8988T (cell line): ENCODE measurements around the gene KIF1A.

Source experiments
- DNase-seq: peaks from one replicate; pipeline ENCODE4 v3.0.0; 2011

KIF1A gene

DNA sequence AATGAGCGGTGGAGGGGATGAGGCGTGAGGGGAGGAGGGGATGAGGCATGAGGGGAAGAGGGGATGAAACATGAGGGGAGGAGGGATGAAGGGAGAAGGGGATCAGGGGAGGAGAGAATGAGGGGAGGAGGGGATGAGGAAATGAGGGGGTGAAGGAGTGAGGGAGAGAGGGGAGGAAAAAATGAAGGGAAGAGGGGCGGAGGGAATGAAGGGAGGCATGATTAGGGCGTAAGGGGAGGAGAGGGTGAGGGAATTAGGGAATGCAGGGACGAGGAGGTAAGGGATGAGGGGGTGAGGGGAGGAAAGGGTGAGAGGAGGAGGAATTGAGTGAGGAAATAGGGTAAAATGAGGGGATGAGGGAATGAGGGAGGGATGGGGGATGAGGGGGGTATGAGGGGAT is 87.8 kb downstream of the KIF1A start:
- DNase-seq = no peak

DNA sequence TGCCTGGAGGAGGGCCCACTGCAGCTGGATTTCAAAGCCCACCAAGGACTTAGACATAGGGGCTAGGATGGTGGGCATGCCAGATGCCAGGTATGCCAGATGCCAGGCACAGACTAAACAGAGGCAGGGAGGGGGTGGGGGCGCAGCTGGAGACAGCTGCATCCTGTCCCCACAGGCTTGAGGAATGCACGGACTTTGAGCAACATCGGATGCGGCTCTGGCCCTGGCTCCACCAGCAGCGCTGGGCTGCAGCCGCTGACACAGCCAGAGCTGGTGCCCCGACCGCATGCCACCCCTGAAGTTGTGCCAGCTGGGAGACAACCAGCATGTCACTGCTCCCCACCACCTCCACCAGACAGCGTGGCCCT is 88.9 kb downstream of the KIF1A start:
- DNase-seq = no peak

DNA sequence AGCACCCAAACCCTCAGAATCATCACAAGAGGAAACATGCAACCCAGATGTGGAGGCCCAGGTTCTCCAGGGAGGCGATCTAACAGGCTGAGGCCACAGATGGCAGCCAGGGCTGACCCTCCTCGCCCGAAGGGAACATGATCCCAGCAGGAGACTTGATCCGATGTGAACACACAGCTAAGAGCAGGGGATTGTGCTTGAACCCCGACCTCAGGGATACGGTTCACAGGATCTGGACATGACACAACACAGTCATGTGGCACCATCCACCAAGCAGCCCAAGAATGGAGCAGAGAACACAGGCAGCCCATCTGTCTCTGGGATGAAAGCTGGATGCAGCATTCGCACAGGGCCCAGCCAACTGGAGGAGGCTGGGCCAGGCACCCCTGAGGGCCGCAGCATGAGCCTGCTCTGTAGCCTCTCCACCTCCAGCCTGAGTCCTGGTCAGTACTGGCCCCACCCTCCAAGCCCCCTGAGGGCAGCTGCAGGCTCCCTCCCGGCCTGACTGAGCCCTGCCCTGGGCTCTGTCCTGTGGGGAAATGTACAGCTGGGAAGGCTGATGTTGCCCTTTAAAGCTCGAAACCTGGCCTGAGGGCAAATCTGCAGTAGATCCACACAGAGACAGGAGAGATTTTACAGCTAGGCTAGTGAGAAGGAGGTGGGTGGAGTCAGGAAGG is 89.4 kb downstream of the KIF1A start:
- DNase-seq = no peak

DNA sequence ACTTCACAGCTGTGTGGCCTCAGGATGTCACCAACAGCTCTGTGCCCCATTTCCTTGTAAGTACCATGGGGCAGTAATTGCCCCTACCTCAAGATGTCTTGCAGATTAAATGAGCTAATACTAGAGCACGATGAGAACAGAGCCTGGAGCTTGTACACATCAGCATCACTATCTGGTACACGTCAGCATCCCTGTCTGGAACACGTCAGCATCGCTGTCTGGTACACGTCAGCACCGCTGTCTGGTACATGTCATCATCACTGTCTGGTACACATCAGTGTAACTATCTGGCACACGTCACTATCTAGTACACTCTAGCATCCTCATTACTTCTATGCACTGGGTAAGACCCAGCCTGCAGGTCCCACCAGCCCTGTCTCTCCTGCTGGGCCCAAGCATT is 91.2 kb downstream of the KIF1A start:
- DNase-seq = no peak

DNA sequence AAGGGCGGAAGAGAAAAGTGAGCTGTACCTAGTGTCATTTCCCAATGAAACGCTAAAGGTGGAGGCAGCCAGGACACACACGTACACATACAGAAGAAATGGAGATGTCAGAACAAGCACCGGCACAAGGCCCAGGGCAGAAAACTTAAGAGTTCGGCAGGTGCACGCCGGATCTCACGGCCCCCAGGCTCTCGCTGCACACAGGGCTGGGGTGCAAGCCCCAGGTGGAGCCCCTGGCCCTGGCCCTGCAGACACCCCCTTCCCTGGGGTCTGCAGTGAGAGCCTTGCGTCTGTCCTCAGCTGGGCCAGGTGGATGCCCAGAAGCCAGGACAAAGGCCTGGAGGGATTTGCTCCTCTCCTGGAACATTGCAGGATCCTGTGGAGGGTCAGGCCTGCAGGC is 91.7 kb downstream of the KIF1A start:
- no peak for DNase-seq

DNA sequence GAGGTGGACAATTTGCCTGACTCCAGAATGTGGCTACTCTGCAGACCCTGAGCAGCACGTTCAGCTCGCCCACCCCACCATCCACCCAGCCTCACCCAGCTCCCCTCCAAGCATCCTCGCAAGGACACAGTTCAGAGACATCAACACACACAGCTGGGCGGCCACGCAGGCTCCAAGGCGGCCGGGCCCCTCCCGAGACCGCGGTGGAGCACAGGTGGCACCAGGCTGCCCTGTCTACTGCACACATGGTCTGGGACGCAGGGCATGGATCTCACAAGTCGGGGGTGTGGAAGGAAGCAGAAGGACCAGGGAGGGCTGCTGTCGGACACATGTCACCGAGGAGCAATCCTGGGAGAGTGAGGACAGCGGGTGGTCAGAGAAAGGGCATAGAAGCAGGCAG is 92.1 kb downstream of the KIF1A start:
- DNase-seq = no peak

DNA sequence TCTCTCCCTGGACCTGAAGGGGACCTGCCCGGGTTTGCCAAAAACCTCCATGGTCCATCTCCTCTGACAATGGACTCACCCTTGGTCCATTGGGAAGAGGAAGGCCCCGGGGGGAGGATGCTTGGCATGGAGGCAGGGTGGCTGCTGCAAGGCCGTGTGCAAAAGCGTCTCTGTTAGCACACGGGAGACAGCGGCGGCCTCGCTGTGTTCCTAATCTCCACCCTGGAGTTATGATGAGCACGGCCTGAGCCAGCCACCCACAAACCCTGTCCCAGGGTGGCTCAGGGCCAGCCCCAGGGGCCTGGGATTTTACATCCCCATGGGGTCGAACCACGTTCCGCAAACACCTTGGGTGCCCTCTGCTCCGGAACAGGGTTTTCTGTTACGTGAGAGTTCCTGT is 92.6 kb downstream of the KIF1A start:
- DNase-seq = no peak

DNA sequence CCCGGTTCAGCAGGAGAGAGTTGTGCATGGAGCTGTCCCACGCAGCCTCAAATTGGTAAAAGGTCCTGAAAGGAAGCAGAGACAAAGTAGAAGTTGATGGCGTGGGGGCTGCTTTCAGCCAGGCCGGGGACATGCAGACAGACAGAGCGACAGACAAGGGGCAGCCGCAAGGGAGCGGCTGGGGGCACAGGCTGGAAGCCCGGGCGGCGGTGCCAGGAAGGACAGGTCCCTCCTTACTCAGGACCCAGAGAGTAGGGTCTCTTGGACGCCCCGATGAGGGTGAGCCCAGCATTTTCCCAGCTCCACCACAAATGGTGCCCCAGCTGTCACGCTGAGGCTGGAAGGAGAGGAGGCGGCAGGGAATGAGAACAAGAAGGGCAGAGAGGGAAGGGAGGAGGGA is 93.1 kb downstream of the KIF1A start:
- DNase-seq = no peak

DNA sequence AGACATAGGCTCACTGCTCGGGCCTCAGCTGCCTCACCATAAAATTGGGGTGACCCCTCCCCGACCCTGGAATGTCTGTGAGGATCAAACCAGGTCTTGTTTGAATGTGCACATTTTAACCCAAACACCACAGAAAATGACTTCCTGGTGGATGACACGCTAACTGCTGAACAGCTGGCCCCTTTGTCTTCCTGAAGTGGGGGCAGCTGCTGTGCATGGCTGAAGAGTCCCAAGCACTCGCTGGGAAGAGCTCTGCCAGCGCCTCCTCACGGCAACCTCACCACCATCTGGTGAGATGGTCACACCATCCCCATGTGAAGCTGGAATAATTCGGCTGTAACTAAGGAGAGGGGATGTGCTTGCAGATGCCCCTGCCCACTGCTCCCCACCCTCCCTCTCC is 94.3 kb downstream of the KIF1A start:
- no peak for DNase-seq

DNA sequence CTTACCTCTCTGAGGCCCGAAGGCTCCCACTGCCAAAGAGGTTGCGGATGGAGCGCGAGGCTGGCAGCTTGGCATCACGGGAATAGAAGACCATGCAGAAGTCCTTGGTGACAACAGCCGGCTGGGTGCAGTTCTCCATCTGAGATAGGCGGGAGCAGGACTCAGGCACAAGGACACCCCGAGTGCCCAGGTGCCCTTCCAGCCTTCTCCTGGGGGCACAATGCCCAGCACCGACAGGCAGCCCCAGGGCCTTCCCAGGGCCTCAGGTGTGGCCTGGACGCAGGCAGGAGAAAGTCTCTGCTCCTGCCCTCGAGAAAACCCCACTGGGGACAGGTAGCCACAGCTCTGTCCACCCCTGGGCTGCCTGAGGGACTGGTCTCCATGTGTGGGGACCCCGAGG is 94.8 kb downstream of the KIF1A start:
- DNase-seq = no peak

DNA sequence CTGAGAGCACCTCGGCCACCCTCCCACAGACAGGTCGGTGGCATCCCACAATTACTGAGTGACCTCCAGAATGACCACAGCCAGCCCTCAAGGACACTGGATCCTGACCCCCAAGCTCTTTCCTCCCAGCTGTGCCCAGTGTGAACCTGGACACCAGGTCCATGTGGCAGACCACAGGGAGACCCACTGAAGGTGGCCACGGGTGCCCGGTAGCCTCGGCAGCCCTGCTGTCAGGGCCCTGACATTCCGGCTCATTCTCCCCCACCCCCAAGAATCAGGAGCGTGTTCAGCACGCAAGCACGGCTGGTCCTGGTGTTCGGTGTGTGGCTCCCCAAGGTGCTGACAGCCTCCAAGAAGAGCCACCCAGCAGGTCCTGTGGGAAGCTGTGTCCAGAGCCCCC is 95.6 kb downstream of the KIF1A start:
- no peak for DNase-seq

DNA sequence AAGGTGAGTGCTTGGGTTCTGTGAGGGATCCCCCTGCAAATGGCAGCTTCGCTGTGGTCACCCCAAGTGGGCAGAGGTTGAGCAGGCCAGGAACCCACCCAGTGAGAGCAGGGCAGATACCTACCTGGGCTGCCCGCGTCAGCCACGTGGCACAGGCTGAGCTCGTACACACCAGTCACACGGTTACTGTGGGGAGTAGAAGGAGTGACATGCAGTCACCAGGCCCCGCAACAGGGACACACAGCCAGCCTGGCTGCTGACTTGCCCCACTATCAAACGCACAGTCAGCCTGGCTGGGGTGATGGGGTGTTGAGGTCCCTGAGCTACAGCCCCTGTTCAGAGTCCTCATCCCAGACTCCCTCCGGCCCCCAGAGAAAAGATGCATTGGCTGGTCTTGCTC is 96.2 kb downstream of the KIF1A start:
- DNase-seq = no peak

DNA sequence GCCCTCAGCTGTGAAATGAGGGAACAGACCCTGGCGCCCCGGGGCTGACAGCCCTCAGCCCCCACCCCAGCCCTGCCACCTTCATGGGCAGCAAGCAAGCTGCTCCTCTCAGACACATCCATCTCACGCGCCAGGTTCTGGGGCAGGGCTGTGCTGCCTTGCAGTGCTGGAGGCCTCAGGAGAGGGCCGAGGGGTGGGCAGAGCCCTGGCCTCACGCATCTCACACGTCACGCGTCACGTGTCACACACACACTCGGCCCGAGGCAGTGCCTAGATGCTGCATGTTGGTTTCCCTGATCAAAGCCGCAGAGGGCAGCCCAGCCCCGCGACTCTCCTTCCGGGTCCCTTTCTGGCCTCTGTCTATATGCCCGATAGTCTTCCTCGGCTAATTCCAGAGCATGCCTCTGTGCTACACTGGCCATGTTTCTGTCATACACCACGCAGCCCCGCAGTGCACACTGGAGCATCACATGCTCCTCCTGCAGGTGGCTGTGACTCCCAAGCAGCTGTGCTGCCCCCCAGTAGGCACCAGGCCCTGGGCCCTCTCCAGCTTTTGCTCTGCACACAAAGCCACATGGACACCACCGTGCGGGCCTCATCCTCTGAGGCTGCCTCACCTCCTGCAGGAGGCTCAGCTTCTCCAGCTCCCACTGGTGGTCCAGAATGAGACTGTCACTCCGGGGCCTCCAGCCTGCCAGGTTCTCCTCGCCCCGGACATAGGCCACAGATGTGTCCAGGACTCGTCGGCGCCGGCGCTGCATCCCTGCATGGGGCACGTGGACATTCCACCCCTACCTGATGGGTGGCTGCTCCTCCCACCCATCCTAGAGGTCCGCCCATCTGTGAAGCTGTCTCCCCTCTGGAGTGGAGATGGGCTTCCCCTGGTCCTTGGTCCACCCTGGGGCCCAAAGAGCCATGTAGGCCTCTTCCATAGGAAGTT is 97.0 kb downstream of the KIF1A start:
- DNase-seq = no peak

DNA sequence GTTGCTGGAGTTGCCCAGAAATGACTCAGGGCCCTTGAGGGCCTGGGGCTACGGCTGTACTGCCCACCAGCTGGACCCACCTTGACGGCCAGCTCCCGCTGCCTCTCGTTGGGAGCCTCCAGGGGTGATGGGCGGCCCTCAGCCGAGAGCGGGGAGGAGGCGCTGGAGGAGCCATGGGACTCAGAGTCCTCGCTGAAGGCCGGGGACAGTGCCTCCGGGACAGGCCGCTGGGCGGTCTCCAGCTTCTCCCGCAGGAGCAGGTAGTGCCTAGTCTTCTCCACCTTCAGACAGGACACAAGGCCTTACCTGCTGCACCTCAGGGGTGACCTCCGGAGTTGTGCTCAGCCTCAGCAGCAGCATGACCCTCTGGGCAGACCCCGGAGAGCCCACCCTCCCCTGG is 97.6 kb downstream of the KIF1A start:
- DNase-seq = no peak

DNA sequence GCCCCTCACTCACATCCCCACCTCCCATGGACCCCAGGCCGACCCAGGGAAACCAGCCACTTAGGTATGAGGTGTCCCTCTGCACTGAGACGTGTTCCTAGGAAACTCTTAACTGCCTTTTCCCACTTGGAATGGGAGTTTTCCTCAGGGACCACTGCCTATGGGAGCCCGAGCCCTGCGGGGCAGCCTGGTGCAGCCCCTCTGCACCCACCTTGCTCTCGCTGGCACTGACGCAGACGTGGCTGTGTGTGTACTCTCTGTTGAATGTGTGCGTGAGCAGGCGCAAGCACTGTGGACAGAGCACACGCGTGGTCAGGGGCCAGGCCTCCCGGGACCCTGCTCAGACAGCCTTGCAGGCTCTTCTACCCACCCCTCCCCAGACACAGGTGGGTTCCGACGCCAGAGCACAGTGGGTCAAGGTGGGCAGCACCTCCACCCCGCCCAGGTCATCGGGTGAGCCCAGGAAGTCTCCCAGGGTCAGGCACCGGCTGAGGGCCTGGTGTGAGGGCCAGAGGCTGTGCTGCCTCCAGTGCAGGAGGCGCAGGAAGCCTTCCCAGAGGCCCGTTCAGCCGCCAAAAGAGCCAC is 98.3 kb downstream of the KIF1A start:
- DNase-seq = no peak

DNA sequence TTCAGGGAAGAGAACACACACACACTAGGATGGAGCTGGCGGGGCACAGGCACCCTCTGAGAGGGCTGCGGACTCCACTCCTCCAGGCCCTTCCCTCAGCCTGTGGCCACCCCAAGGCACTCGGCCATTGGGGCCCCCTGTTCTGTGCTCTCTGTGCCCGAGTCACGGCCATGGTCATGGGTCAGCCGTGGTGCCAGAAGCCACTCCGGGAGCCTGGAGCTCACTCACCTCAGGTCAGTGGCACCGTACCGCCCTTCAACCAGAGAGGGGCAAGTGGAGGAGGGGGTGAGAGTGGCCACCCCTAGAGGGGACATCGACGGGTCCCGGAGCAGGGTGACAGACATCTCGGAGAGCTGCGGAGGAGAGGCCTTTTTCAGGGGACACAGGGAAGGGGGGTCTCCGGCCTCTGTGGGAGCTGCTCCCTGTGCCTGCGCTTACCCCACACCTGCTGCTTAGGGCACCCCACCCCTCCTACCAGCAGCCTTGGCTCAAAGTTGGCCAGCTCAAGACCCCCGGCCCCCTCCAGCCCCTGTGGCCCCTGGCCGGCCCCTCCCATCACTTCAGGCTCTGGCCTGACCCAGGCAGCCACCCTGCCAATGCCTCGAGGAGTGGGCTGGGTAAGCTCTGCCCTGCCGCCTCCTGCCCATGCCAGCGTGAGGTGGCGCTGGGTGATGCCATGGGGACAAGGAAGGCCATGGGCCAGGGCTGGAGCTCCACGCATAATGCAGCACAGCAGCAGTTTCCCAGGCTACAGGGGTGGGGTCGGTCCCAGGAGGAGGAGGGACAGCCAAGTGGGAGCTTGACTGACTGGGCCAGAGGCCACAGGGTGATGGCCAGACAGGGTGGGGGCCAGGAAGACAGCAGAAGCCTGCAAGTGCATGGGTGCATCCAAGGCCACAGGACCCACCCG is 99.1 kb downstream of the KIF1A start:
- no peak for DNase-seq

DNA sequence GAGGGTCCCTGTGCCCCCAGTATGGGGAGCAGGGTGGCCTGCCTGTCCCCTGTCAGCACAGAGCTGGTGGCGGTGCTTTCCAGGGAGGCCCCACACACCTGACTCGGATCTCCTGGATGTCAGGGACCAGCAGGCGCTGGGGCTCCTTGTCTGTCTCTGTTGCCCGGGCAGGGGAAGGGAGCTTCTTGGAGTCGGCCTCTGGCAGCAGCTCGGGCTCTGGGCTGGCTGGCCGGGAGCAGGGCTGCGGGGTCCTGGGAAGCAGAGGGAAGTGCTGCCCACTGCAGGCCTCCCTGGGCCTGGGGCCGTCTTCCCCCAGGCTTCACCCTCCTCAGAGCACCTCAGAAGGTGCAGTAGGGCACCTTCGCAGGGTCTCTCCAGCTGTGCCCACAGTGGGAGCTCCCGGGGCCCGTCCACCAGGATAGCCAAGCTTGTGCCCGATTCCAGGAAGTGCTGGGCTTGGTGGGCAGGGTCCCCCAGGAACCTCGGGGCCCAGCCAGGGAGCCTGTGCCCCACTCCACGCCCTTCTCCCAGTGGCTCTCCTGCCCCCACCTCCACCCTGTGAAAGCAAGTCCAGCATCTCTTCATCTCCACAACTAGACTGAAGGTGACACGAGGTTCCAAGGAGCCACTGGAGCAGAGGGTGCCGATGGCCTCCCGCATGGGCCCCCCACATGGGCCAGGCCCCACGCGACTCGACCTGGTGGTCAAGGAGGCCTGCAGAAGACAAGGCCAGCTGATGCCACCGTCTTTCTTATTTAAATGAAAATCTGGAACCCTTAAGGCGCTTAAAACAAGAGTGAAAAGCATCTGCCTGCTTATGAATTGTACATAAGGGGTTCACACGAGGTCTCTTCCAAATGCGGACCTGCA is 100.1 kb downstream of the KIF1A start:
- no peak for DNase-seq

DNA sequence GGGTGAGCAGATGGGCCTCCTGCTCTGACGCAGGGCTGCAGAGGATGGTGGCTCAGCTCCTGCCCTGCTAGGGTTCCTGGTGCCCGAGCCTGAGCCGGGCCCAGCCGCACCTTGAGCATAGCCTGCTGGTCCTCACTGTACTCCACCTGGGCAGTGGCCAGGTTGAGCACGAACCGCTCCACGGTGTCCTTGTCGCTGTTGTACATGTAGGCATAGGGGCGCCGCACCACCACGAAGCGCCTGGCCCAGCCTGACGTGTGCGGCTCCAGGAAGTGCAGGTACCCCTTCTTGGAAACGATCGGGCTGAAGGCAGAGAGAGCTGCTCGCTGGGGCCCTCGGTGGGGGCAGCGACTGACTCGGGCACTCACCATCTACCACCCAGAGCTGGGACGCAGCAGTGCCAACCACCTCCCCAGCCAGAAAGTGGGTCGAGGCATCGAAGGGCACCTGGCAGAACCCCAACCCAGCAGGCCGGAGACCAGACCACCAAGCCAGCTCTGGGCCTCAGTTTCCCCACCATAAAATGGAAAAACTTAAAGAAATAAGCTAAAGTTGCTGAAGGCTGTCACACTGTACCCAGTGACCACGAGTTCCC is 101.0 kb downstream of the KIF1A start:
- no peak for DNase-seq

DNA sequence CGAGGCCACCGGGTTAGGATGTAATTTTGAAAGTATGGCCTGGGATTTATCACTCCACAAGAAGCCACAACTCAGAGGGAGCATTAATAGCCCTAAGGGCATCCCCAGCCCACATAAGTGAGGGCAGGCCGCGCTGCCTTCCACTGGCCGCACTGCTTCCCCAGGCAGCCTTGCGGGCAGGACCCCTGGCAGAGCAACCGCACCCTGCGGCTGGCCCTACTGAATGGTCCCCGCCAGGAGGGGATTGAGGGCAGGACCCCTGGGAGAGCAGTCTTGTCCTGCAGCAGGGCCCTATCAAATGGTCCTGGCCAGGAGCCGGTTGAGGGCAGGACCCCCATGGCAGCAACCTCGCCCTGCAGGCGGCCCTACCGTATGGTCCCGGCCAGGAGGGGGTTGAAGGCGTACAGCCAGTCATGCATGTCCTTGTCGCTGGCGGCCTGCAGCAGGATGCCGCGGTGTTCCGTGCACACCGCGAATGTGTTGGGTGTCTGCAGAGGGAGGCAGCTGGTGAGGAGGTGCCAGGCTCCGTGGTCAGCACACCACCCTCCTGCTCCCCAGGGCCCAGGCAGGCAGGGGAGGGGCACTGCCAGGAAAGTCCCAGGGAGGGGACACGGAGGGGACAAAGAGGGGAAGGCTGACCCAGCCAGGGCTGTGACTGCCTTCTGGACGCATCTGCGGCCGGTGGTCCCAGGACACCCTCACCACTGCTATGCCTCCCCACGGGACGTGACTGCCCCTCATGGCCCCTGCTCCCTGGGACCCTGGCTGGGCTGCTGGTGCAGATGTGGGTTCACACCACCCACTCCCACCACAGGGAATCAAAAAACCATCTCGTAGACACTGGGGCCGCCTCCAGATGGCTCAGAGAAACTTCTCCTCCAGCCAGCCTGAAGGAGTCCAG is 102.1 kb downstream of the KIF1A start:
- DNase-seq = no peak

DNA sequence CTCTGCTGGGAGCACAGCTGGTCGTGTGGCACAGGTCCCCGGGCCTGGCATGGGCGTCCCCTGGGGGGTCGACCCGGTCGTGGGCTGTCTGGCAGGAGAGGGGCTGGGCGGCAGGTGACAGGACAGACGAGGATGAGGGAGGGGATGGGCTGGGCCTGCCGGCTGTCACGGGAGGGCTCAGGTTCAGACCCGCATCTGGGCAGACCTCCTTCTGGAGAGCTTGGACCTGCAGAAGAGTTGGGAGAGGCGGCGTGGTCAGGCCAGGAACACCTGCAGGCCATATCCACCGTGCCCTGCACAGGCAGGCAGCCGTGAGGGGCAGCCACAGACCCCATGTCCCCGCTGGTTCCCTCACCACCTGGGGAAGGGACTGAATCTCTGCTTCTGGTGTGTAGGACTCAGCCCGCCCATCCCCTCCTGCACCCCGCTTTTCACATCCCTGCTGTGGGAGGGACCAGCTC is 102.8 kb downstream of the KIF1A start:
- no peak for DNase-seq
